Measurements from ENCODE around the gene SLC66A3. TPM values are rescaled to one million over a fixed set of nuclear protein-coding genes. Genes with fewer than 3 reads are reported as not detected.
"Not testable (repeated sequence)": the region's sequence is repeated elsewhere in the genome, so short reads cannot be mapped to it uniquely, and the experiment has no call there.

SLC66A3 gene
- total RNA-seq, 1 experiment from 2014 or later: 12.5 TPM

DNA sequence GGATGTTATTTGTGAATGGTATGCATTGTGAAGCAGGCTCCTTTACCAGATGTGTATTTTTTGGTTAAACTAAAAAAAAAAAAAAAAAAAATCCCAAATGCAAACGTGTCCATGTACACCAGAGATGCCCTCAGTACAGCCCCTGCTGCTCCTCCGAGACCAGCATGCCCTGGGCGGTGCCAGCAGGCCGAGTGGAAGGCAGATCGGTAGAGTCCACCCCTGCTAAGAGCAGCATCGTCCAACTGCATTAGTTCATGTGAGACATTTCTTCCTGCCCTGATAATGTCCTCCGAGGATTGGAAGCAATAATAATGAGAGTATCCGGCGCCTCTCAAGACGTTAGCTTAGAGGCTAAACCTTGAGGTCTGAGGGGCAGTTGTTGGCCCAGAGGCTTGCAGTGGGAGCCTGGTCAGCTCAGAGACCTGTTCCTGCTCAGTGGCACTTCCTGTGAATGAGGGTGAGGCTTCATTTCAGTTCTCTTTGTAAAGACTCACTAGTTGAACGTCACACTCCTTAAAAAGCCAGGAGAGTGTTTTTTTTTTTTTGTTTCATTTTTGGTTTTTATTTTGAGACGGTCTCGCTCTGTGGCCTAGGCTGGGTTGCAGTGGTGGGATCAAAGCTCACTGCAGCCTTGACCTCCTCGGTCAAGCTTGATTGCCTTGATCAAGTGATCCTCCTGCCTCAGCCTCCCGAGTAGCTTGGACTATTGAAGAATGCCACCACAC lies 5.6 kb downstream of the SLC66A3 start (continued):
- TF ChIP-seq, protein P1, sequence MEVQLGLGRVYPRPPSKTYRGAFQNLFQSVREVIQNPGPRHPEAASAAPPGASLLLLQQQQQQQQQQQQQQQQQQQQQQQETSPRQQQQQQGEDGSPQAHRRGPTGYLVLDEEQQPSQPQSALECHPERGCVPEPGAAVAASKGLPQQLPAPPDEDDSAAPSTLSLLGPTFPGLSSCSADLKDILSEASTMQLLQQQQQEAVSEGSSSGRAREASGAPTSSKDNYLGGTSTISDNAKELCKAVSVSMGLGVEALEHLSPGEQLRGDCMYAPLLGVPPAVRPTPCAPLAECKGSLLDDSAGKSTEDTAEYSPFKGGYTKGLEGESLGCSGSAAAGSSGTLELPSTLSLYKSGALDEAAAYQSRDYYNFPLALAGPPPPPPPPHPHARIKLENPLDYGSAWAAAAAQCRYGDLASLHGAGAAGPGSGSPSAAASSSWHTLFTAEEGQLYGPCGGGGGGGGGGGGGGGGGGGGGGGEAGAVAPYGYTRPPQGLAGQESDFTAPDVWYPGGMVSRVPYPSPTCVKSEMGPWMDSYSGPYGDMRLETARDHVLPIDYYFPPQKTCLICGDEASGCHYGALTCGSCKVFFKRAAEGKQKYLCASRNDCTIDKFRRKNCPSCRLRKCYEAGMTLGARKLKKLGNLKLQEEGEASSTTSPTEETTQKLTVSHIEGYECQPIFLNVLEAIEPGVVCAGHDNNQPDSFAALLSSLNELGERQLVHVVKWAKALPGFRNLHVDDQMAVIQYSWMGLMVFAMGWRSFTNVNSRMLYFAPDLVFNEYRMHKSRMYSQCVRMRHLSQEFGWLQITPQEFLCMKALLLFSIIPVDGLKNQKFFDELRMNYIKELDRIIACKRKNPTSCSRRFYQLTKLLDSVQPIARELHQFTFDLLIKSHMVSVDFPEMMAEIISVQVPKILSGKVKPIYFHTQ (CRISPR knock-in tag; IDR thresholded peaks at IDR 0.05): no peak
- no peak for TF ChIP-seq ZNF121 (CRISPR knock-in tag; IDR thresholded peaks at IDR 0.05)

DNA sequence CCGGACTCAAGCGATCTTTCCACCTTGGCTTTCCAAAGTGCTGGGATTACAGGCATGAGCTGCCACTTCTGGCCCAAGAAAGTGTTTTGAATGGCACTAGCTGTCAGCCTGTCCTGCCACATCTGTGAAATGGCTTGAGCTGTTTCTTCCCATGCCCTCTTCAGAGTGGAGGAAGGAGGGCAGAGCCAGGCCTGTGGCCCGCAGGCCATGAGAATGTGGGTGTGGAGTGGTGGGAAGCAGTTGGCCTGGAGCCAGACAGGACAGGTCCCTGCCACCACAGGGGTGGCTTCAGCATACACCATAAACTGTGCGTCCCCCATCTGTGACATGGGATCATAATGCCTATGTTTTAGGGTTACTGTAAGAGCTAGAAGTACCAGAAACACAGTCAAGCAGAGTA lies 6.5 kb downstream of the SLC66A3 start:
- no peaks in the 10 kb centered on the region for H3K36me3 Mint-ChIP-seq
- no peak overlapping the region for H3K4me3 Mint-ChIP-seq
- no peaks in the 10 kb centered on the region for H3K4me1 Mint-ChIP-seq
- no peak overlapping the region for H3K27ac Mint-ChIP-seq
- ChIA-PET POLR2A (no interaction called here), CTCF (interaction anchor here (1.1 to 2.1 kb wide), 2 partner anchors 28 to 29 kb away, joined by 6 to 8 read pairs; a partner anchor contains a TSS)
- ATAC-seq: no peak
- peaks cover 1% of the 10 kb centered on the region; the same call in 1 of the 2 replicates for H3K27me3 Mint-ChIP-seq (ENCODE audit: low read depth)
- no peak for DNase-seq (ENCODE audit: low spot score)
- TF ChIP-seq NFATC4 (CRISPR knock-in tag; IDR thresholded peaks at IDR 0.05): no peak
- no peak for TF ChIP-seq ZNF138 (CRISPR knock-in tag; conservative IDR thresholded peaks at IDR 0.05)
- no peak for TF ChIP-seq RORB (CRISPR knock-in tag; IDR thresholded peaks at IDR 0.05)
- H3K9me3 Mint-ChIP-seq: no peaks in the 10 kb centered on the region

DNA sequence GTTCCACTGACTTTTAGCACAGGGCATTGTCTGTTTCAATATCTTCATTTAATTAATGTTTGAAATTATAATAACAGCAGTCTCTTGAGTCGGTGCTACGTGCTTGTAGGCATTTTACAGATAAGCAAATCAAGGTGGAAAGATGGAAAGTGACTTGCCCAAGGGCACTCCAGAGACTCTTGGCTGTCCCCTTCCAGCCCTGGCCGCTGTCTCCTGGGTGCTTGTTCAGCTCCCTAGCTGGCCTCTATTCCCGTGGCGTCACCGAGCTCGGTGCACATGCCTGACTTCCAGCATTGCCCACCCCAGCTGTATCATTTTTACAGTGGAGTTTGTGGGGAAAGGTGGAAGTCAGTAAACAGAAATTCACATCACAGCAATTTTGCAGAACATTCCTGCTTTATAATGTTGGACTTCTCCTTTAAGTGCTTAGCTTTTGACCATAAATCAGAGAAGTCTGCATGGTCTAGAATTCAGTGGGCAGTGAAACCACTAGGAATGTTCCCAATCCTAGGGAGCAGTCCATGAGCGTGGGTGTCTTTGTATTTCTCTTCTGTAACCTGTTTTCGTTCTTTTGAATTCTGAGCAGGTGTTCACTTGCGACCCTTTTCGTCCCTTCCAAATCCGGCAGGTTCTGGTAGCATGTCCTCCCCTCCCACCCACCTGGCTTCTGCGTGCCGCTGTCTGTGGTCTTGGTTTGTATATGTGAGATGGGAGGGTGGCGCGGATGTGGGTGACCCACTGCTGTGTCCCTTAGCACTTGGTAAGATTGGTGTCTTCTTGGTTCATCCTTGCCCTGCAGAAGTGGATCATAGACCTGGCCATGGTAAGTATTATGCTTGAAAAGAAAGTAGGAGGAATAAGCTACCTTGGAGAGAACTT lies 8.4 kb downstream of the SLC66A3 start:
- peaks cover 3% of the 10 kb centered on the region; the same call in 1 of the 2 replicates for H3K4me1 Mint-ChIP-seq
- DNase-seq (ENCODE audit: low spot score) (no peak), ATAC-seq (no peak)
- no peak overlapping the region for H3K4me3 Mint-ChIP-seq
- POLR2A ChIA-PET: interaction anchor here (0.6 kb wide), 2 partner anchors 35 to 130 kb away, joined by 3 to 4 read pairs; no protein-coding TSS in a partner anchor
- no peaks in the 10 kb centered on the region for H3K36me3 Mint-ChIP-seq
- H3K9me3 Mint-ChIP-seq: no peaks in the 10 kb centered on the region
- CTCF ChIA-PET: interaction anchor here (1.1 to 1.3 kb wide), 2 partner anchors 31 to 283 kb away, joined by 3 to 8 read pairs; a partner anchor contains a TSS
- TF ChIP-seq FOXP1 (CRISPR knock-in tag; IDR thresholded peaks at IDR 0.05; ENCODE audit: borderline replicate concordance): no peak
- no peak for TF ChIP-seq ESRRA (CRISPR knock-in tag; IDR thresholded peaks at IDR 0.05; ENCODE audit: borderline replicate concordance)
- no peak for TF ChIP-seq ZNF219 (CRISPR knock-in tag; IDR thresholded peaks at IDR 0.05; ENCODE audit: borderline replicate concordance)
- no peak for TF ChIP-seq EMX1 (CRISPR knock-in tag; IDR thresholded peaks at IDR 0.05)
- no peak for TF ChIP-seq JAZF1 (CRISPR knock-in tag; IDR thresholded peaks at IDR 0.05)
- TF ChIP-seq ELF4 (CRISPR knock-in tag; IDR thresholded peaks at IDR 0.05; ENCODE audit: low read depth): no peak
- TF ChIP-seq, protein P2, sequence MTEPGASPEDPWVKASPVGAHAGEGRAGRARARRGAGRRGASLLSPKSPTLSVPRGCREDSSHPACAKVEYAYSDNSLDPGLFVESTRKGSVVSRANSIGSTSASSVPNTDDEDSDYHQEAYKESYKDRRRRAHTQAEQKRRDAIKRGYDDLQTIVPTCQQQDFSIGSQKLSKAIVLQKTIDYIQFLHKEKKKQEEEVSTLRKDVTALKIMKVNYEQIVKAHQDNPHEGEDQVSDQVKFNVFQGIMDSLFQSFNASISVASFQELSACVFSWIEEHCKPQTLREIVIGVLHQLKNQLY (CRISPR knock-in tag; IDR thresholded peaks at IDR 0.05): no peak
- TF ChIP-seq ZNF396 (CRISPR knock-in tag; IDR thresholded peaks at IDR 0.05; ENCODE audit: borderline replicate concordance): no peak
- TF ChIP-seq, protein P3, sequence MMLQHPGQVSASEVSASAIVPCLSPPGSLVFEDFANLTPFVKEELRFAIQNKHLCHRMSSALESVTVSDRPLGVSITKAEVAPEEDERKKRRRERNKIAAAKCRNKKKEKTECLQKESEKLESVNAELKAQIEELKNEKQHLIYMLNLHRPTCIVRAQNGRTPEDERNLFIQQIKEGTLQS (CRISPR knock-in tag; conservative IDR thresholded peaks at IDR 0.05): no peak
- TF ChIP-seq FOXJ3 (CRISPR knock-in tag; IDR thresholded peaks at IDR 0.05; ENCODE audit: borderline replicate concordance): no peak
- TF ChIP-seq ZNF263 (CRISPR knock-in tag; IDR thresholded peaks at IDR 0.05; ENCODE audit: low read depth): no peak
- TF ChIP-seq GTF2I (CRISPR knock-in tag; conservative IDR thresholded peaks at IDR 0.05): no peak
- TF ChIP-seq CREB1 (CRISPR knock-in tag; IDR thresholded peaks at IDR 0.05): no peak
- TF ChIP-seq PRRX2 (CRISPR knock-in tag; IDR thresholded peaks at IDR 0.05): no peak
- no peak for TF ChIP-seq SOX15 (CRISPR knock-in tag; IDR thresholded peaks at IDR 0.05)
- TF ChIP-seq, protein P4, sequence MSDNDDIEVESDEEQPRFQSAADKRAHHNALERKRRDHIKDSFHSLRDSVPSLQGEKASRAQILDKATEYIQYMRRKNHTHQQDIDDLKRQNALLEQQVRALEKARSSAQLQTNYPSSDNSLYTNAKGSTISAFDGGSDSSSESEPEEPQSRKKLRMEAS (CRISPR knock-in tag; IDR thresholded peaks at IDR 0.05): no peak
- TF ChIP-seq, protein P5, sequence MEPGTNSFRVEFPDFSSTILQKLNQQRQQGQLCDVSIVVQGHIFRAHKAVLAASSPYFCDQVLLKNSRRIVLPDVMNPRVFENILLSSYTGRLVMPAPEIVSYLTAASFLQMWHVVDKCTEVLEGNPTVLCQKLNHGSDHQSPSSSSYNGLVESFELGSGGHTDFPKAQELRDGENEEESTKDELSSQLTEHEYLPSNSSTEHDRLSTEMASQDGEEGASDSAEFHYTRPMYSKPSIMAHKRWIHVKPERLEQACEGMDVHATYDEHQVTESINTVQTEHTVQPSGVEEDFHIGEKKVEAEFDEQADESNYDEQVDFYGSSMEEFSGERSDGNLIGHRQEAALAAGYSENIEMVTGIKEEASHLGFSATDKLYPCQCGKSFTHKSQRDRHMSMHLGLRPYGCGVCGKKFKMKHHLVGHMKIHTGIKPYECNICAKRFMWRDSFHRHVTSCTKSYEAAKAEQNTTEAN (CRISPR knock-in tag; IDR thresholded peaks at IDR 0.05): no peak
- H3K27me3 Mint-ChIP-seq (ENCODE audit: low read depth): no peaks in the 10 kb centered on the region
- H3K27ac Mint-ChIP-seq: 0 out of 2 replicates have a peak overlapping the region, but pooled peaks have one; percentile 57

DNA sequence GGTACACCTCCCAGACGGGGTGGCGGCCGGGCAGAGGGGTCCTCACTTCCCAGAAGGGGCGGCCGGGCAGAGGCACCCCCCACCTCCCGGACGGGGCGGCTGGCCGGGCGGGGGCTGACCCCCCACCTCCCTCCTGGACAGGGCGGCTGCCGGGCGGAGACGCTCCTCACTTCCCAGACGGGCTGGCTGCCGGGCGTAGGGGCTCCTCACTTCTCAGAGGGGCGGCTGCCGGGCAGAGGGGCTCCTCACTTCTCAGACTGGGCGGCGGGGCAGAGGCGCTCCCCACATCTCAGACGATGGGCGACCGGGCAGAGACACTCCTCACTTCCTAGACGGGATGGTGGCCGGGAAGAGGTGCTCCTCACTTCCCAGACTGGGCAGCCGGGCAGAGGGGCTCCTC lies 9.8 kb downstream of the SLC66A3 start:
- H3K9me3 Mint-ChIP-seq; H3K4me3 Mint-ChIP-seq; DNase-seq (ENCODE audit: low spot score); H3K27me3 Mint-ChIP-seq (ENCODE audit: low read depth); H3K36me3 Mint-ChIP-seq; H3K27ac Mint-ChIP-seq; ATAC-seq; CTCF ChIA-PET; POLR2A ChIA-PET; H3K4me1 Mint-ChIP-seq: not testable (repeated sequence)
